WERI-Rb-1 (cell line): Measurements from ENCODE around the gene ABCC8.
"Not testable (repeated sequence)": the region's sequence is repeated elsewhere in the genome, so short reads cannot be mapped to it uniquely, and the experiment has no call there.

ENCODE experiments used
- DNase-seq: peaks from one replicate; pipeline ENCODE4 v3.0.0-alpha.2; 2020
- H3K27ac ChIP-seq: fragments of 250-450 bp; sonication (Bioruptor Pico); 2 replicates; pipeline ENCODE4 v1.5.1; 2020; ENCODE audit warnings: mild to moderate bottlenecking, moderate library complexity
- H3K27me3 ChIP-seq: fragments of 250-450 bp; sonication (Bioruptor Pico); 2 replicates; pipeline ENCODE4 v1.5.1; 2021; ENCODE audit warnings: mild to moderate bottlenecking, low read depth, moderate library complexity; ENCODE audit not compliant: insufficient read depth, severe bottlenecking
- H3K36me3 ChIP-seq: fragments of 250-450 bp; sonication (Bioruptor Pico); 2 replicates; pipeline ENCODE4 v1.5.1; 2020; ENCODE audit warnings: mild to moderate bottlenecking, moderate library complexity
- H3K4me3 ChIP-seq: 2 replicates; pipeline ENCODE4 v1.5.1; 2011; ENCODE audit warnings: low read depth, mild to moderate bottlenecking, control low read depth, low read length
- H3K9me3 ChIP-seq: fragments of 250-450 bp; sonication (Bioruptor Pico); 2 replicates; pipeline ENCODE4 v1.5.1; 2021; ENCODE audit warnings: mild to moderate bottlenecking, moderate library complexity; ENCODE audit not compliant: severe bottlenecking
- CTCF ChIP-seq: IDR thresholded peaks from 2 replicates; pipeline ENCODE4 v1.5.1; 2011; ENCODE audit warnings: low read depth, mild to moderate bottlenecking, control low read depth, inconsistent platforms, low read length

Gene ABCC8

GRCh38 chr11:17428925-17429324, 47.7 kb downstream of the ABCC8 start:
- Histone ChIP-seq H3K4me3 (no peak overlapping the region), H3K9me3 (no peaks in the 10 kb centered on the region), H3K27ac (peak overlapping the region; percentile 46), H3K27me3 (no peaks in the 10 kb centered on the region), H3K36me3 (peaks cover 6% of the 10 kb centered on the region; the same call in 1 of the 2 replicates)
- DNase-seq, result no peak
- no peak for TF ChIP-seq CTCF

- Histone ChIP-seq H3K4me3 (no peak overlapping the region), H3K9me3 (no peaks in the 10 kb centered on the region), H3K27me3 (no peaks in the 10 kb centered on the region), H3K36me3 (peaks cover 6% of the 10 kb centered on the region; the same call in 1 of the 2 replicates), H3K27ac (0 out of 2 replicates have a peak overlapping the region, but pooled peaks have one; percentile 24)
- no peak for TF ChIP-seq CTCF
- DNase-seq, result no peak
Observed at GRCh38 chr11:17428261-17428660, 48.4 kb downstream of the ABCC8 start.

GRCh38 chr11:17426233-17426632, 50.4 kb downstream of the ABCC8 start:
- DNase-seq, H3K27ac ChIP-seq, H3K36me3 ChIP-seq, H3K4me3 ChIP-seq, H3K27me3 ChIP-seq, H3K9me3 ChIP-seq: not testable (repeated sequence)

- no peak for DNase-seq
- Histone ChIP-seq H3K27me3 (no peaks in the 10 kb centered on the region), H3K4me3 (no peak overlapping the region), H3K36me3 (0 out of 2 replicates have a peak, but pooled peaks cover 6% of the 10 kb centered on the region), H3K9me3 (no peaks in the 10 kb centered on the region), H3K27ac (no peak overlapping the region)
- no peak for TF ChIP-seq CTCF
Observed at GRCh38 chr11:17423533-17424310, 52.9 kb downstream of the ABCC8 start.

GRCh38 chr11:17421781-17422180, 54.9 kb downstream of the ABCC8 start:
- no peak for DNase-seq
- Histone ChIP-seq H3K4me3 (no peak overlapping the region), H3K36me3 (0 out of 2 replicates have a peak, but pooled peaks cover 6% of the 10 kb centered on the region), H3K27me3 (no peaks in the 10 kb centered on the region), H3K9me3 (no peaks in the 10 kb centered on the region), H3K27ac (no peak overlapping the region)
- no peak for TF ChIP-seq CTCF

GRCh38 chr11:17418444-17419081, 58.1 kb downstream of the ABCC8 start:
- no peaks in the 10 kb centered on the region for H3K27me3 ChIP-seq
- TF ChIP-seq CTCF, result no peak
- DNase-seq, result no peak
- no peak overlapping the region for H3K27ac ChIP-seq
- H3K4me3 ChIP-seq, result no peak overlapping the region
- no peaks in the 10 kb centered on the region for H3K9me3 ChIP-seq
- H3K36me3 ChIP-seq, result no peaks in the 10 kb centered on the region
